Muscle of arm (tissue), 12 donors: ENCODE results near the gene MYORG. TPM values are rescaled to one million over a fixed set of nuclear protein-coding genes. Genes with fewer than 3 reads are reported as not detected.

Source experiments
- DNase-seq: peaks from one replicate; pipeline ENCODE4 v3.0.0-alpha.2; 2013
- polyA plus RNA-seq, 12 donors: library from polyadenylated mRNA; unstranded; fragments of 120-200 nt; gene quantifications; one replicate each; pipeline ENCODE4 v1.2.1, GENCODE V29; 2013; ENCODE audit not compliant: insufficient read length in 12 of 12

Gene MYORG
- polyA plus RNA-seq, 12 donors, result 8.2 to 21.5 (median 18.4) TPM; not detected in 1

DNA sequence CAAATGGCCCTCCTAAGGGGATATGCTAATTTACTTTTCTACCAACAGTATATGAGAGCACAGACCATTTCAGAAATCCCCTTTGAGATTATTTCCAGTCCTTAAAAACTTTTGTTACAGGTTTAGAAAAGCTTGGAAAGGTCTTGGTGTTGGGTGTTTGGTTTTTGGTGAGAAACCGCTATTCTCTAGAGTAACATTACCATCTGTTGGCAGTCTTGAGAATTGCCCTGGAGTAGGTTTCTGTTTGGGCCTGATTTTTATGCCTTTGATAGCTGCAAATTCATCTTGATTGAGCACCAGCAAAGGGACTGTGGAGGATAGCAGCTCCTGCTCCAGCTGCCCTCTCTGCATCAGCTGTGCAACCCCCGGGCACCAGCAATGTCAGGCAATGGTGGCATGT lies 39.3 kb downstream of the MYORG start:
- no peak for DNase-seq

- DNase-seq, result no peak
Measured at GRCh38 chr9:34335376-34335775, 41.3 kb downstream of the MYORG start.

DNA sequence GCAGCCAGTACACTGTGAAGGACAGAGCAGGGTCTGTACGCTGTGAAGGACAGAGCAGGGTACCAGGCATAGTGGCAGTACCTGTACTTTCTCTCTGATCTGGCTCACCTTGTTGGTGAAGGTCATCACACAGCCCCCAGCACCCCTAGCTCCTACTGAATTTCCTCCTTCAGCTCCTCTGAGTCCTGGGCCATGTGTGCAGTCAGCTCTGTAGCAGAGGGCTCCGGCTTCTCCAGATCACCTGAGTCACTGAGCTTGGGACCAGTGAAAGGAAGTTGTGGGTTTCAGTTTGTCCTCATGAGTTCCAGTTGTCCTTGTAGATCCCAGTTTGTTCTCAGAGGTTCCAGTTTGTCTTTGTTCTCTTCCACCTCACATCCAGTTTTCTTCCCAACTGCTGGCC lies 41.8 kb downstream of the MYORG start:
- no peak for DNase-seq

DNA sequence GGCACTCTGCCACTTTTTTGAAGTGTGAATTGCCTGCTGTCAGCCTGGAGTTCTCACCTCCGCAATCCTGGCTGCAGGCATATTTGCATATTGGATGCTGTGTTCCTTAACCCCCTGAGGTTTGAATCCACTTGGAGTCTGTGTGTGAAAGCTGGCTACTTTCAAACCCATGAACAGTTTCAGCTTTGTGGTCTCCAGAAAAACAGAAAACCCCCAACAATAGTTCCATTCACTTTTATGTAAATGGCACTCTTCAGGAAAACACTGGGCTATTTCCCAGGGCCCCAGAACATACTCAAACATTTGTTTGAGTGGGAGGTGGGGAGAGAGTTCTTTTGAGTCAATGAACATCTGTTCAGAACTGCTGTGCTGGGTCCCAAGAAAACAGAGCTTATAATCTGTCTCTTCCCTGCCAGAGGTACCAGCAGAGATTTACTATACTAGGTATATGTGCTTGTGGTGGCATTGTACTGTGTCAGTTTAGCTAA lies 42.3 kb downstream of the MYORG start:
- no peak for DNase-seq

- no peak for DNase-seq
Measured at GRCh38 chr9:34333836-34334235, 42.9 kb downstream of the MYORG start.

DNA sequence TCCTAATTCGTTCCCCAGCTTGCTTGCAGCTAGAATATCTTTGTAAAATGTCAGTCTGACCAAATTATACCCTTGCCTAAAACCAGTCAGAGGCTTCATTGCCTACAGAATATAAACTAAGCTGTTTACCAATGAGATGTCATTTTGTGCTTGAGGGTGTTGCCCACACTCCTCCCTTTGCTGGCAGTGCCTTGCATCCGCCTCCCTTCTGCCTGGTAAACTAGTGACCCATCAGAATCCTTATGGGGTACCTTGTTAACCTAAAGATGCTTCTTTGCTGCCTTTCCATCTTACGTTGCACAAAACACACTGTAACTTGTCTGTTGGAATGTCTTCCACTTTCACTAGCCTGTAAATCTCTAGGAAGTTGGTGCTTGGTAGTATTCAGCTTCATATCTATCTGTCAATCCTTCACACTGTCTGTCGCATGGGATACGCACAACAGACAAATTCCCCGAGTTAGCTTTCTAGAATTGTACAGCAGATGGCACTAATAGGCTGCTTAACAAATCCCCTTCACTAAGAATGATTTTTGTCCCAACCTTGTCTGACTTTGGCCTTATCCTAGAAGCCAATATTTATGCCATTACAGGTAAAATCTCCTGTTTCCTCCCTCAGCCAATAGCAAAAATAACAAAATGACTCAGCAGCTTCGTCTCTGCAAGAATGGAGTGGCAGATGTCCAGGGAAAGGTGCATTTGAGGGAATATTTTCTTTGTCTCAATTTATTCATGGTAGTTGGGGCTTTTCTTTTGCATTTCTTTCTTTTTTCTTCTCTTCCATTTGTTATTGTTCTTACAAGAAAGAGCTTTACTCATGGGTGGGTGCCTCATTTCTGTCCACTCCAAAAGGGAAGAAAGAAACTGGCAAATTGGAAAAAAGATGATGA lies 44.4 kb downstream of the MYORG start:
- no peak for DNase-seq

DNA sequence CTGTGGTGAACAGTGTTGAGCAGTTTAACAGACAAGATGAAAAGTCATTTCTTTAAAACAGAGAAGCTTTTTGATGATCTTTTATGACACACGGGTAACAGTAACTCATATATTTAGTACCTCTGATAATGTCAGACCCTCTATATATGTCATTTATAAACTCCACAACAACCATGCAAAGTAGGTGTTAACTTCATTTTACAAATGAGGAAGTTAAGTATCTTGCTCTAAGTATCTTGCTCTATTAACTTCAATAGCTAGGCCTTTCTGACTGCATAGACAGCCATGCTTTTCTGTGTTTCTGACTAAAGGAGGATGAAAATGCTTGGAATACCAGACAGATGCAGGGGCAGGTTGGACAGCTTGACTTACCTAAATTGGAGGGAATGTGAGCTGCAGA lies 45.5 kb downstream of the MYORG start:
- no peak for DNase-seq

GRCh38 chr9:34328987-34329832 lies 47.5 kb downstream of the MYORG start, which contains the start of the genes KIF24 and NUDT2:
TSS of gene KIF24 (minus strand) at chr9:34329268. CDS start at chr9:34311346, 17,922 bp downstream.
TSS of gene NUDT2 (plus strand) at chr9:34329569. CDS start at chr9:34339040, 9,471 bp downstream.
- DNase-seq, result peak; percentile 99

DNA sequence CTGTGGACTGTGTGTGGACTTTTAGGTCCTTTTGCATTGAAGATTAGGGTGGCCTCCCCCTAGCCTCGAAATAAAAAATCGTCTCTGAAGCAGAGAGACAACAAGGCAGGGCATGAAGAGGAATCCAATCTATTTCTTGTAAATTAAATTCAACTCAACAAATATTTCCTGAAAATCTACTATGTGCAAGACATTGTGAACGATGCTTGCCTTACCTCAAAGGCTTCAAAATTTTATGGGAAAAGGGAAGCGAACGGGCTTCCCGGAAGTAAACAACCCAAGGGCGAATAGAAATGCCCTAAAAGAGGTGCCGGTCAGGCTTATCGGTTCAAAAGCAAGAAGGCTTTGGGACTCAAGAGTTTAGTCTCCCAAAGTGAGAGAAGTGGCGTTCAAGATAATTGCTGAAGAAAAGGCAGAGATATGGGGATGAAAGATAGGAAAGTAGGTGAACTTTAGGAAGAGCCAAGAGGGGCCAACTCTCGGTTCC lies 48.2 kb downstream of the MYORG start:
- no peak for DNase-seq

DNA sequence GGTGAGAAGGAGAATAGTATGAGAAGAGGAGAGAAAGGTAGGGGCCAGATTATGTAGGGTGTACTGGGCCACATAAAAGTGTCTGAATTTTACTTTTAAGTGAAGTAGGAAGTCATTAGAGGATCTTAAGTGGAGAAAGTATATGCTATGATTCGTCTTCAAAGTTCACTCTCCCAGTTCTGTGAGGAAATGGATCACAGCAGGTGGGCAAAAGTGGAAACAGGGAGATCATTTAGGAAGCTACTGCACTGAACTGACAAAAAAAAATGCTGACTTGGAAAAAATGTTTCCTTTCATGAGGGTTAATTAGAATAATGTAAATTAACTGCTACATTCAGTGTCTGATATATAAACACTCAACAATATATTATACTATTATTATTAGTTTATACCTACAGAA lies 50.0 kb downstream of the MYORG start:
- DNase-seq, result no peak

DNA sequence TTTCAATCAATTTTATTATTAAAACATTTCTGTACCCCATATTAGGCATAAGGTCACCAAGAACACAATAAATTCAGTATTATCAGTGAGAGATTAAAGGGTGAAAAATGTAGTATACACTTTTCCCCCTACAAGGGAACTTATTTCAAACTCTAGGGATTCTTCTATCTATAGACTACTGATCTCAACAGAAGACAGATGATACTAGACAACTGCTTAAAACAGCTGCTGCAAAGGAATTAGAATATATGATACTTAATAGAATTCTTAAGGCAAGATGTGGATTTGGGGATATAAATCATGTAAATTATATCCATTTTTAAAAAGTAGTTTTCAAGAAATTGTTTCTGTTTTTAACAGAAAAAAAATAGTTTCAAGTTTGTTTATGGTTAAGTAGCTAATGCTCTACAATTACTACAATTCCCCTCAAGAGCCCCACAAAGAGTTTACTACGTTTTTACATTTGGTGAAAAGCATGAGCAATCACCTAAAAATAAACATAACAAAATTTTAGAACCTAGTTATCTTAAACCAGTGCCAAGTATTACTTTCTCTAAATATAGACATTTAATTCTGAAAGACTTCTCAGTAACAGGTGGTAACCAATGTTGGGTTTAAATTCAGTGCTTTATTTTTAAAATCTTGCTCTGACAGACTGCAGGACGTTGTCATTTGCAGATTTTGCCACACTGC lies 53.7 kb downstream of the MYORG start:
- no peak for DNase-seq

DNA sequence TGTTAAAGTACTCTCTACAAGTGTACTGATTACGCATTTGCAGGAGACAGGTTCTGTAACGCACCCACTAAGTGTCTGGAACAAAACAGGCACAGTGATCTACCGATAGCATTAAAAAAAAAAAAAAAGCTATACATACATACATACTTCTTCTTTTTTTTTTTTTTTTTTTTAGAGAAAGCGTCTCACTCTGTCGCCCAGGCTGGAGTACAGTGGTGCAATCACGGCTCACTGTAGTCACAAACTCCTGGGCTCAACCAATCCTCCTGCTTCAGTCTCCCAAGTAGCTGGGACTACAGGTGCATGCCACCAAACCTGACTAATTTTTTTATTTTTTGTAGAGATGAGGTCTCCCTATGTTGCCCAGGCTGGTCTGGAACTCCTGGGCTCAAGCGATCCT lies 55.2 kb downstream of the MYORG start:
- no peak for DNase-seq

- no peak for DNase-seq
Measured at GRCh38 chr9:34318163-34318790, 58.4 kb downstream of the MYORG start.

DNA sequence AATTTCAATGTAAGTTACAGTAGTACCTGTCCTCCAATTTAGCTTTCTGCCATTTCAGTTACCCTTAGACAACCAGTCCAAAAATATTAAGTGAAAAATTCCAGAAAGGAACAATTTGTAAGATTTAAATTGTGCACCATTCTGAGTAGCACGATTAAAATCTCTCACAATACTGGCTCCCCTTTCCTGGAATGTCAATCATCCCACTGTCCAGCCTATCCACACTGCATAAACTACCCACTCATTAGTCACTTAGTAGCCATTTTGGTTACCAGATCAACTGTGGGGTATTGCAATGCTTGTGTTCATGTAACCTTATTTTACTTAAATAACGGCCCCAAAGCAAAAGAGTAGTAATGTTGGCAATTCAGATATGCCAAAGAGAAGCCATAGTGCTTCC lies 59.3 kb downstream of the MYORG start:
- no peak for DNase-seq

Other genes starting within 250 kb of the MYORG start
- 10 to 100 TPM in 11 of 12 donors, not detected in 1; 32.0 to 46.5 (median 39.3) TPM for gene UBAP1, start 197.9 kb downstream of the MYORG start, polyA plus RNA-seq
- gene KIF24, start 47.6 kb downstream of the MYORG start, polyA plus RNA-seq, result 10 to 100 TPM in 10 of 12 donors, 1 to 10 TPM in 1, not detected in 1; 7.7 to 35.6 (median 14.0) TPM
- gene NUDT2, start 47.3 kb downstream of the MYORG start, polyA plus RNA-seq, result 10 to 100 TPM in 11 of 12 donors, not detected in 1; 18.8 to 31.7 (median 26.0) TPM
- gene FAM219A, start 81.7 kb upstream of the MYORG start, polyA plus RNA-seq, result 10 to 100 TPM in 11 of 12 donors, not detected in 1; 10.3 to 16.4 (median 12.0) TPM
- under 1 TPM in 2 of 12 donors, not detected in 10; 0.25 to 0.28 TPM for gene DNAI1, start 81.9 kb upstream of the MYORG start, polyA plus RNA-seq
- gene ENHO, start 146.1 kb upstream of the MYORG start, polyA plus RNA-seq, result 1 to 10 TPM in 10 of 12 donors, not detected in 2; 2.0 to 7.2 (median 3.3) TPM
- 10 to 100 TPM in 11 of 12 donors, not detected in 1; 32.6 to 79.2 (median 56.4) TPM for gene CNTFR, start 212.8 kb upstream of the MYORG start, polyA plus RNA-seq
- 10 to 100 TPM in 11 of 12 donors, not detected in 1; 11.1 to 27.4 (median 17.9) TPM for gene RPP25L, start 235.2 kb upstream of the MYORG start, polyA plus RNA-seq
- 10 to 100 TPM in 11 of 12 donors, not detected in 1; 59.1 to 95.8 (median 62.5) TPM for gene DCTN3, start 243.6 kb upstream of the MYORG start, polyA plus RNA-seq